ENCODE results near the gene IFFO2. TPM values are rescaled to one million over a fixed set of nuclear protein-coding genes. Genes with fewer than 3 reads are reported as not detected.
"Not testable (repeated sequence)": the region's sequence is repeated elsewhere in the genome, so short reads cannot be mapped to it uniquely, and the experiment has no call there.

The IFFO2 gene
- total RNA-seq, 2 experiments from 2014 or later: 21.6 to 21.8 TPM

GRCh38 chr1:18872071-18872611 lies 84.3 kb downstream of the IFFO2 start:
- H3K27ac Mint-ChIP-seq: no peak overlapping the region
- H3K36me3 Mint-ChIP-seq: no peaks in the 10 kb centered on the region
- ATAC-seq (ENCODE audit: low read depth) (no peak), DNase-seq (no peak)
- H3K27me3 Mint-ChIP-seq: no peaks in the 10 kb centered on the region
- H3K4me3 Mint-ChIP-seq: no peak overlapping the region
- no peaks in the 10 kb centered on the region for H3K9me3 Mint-ChIP-seq
- no peaks in the 10 kb centered on the region for H3K4me1 Mint-ChIP-seq
- POLR2A ChIA-PET: no interaction called here

DNA sequence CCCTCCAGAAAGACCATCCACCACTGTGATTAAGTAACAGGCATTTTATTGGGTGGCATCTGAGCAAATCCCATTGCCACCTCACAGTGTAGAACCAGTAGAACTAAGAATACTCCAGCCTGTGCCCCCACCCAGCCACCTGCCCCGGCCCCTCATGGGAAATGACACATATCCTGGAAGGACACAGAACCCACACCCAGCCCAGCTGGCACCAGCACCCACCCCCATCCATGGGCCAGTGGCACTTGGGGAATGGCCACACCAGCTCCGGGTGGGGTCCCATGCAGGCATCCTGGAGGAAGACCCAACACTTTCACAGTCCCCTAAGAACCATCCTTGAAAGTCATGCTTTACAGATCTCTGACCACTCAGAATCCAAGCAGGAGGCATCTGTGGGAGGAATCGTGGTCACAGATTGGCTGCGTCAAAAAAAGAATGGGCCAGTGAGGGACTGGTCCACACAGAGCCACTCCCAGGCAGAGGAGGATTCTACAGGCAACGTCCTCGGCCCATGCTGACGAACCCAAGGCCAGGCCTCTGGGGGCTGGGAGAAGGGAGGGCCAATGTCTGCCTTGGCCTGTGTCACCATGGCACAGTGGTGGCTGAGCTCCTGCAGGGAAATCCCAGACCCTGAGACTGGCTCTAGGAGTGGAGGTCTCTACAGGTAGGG lies 84.9 kb downstream of the IFFO2 start:
- POLR2A ChIA-PET: no interaction called here
- no peak overlapping the region for H3K27ac Mint-ChIP-seq
- no peaks in the 10 kb centered on the region for H3K4me1 Mint-ChIP-seq
- no peaks in the 10 kb centered on the region for H3K27me3 Mint-ChIP-seq
- no peaks in the 10 kb centered on the region for H3K36me3 Mint-ChIP-seq
- no peaks in the 10 kb centered on the region for H3K9me3 Mint-ChIP-seq
- ATAC-seq (ENCODE audit: low read depth) (no peak), DNase-seq (no peak)
- H3K4me3 Mint-ChIP-seq: no peak overlapping the region

- Mint-ChIP-seq H3K36me3 (no peaks in the 10 kb centered on the region), H3K27ac (no peak overlapping the region), H3K4me1 (no peaks in the 10 kb centered on the region), H3K4me3 (no peak overlapping the region), H3K9me3 (no peaks in the 10 kb centered on the region), H3K27me3 (no peaks in the 10 kb centered on the region)
- DNase-seq (no peak), ATAC-seq (ENCODE audit: low read depth) (no peak)
- POLR2A ChIA-PET: no interaction called here
Measured at GRCh38 chr1:18870957-18871356, 85.5 kb downstream of the IFFO2 start.

GRCh38 chr1:18870595-18870865 lies 85.9 kb downstream of the IFFO2 start:
- H3K9me3 Mint-ChIP-seq; H3K27me3 Mint-ChIP-seq; POLR2A ChIA-PET; H3K27ac Mint-ChIP-seq; DNase-seq; H3K4me3 Mint-ChIP-seq; H3K36me3 Mint-ChIP-seq; ATAC-seq (ENCODE audit: low read depth); H3K4me1 Mint-ChIP-seq: not testable (repeated sequence)

DNA sequence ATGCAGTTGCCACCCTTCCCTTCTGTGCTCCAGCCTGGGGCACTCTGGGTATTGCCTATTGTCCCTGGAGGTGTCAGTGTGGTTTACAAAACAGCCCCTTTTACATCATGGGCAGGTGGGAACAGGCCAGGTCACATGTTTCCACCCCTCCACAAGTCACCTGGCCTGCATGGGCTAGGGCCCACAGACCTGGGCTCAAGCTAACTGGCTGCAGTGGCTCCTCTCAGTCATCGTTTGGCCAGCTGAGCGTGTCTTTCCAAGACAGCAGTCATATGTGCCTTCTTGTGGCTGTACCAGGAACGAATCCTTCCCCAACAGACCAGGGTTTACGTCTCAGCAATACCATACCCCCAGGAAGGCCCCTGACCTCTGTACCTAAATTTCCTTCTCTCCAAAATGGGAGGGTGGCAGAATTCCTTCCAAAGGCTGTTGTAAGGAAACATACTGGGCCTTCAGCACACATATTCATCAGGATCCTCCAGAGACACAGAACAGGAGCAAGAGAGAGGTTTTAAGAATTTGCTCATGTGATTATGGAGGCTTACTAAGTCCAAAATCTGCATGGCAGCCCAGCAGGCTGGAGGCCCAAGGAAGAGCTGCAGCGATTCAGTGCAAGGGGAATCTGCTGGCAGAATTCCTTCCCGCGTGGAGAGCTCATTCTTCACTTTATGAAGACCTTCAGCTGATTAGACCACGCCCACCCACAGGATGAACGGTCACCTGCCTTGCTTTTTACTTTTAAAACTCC lies 86.5 kb downstream of the IFFO2 start:
- Mint-ChIP-seq H3K9me3 (no peaks in the 10 kb centered on the region), H3K4me3 (no peak overlapping the region), H3K4me1 (no peaks in the 10 kb centered on the region), H3K27ac (no peak overlapping the region), H3K27me3 (peaks cover 2% of the 10 kb centered on the region), H3K36me3 (no peaks in the 10 kb centered on the region)
- DNase-seq: no peak
- POLR2A ChIA-PET: no interaction called here
- no peak for ATAC-seq (ENCODE audit: low read depth)

DNA sequence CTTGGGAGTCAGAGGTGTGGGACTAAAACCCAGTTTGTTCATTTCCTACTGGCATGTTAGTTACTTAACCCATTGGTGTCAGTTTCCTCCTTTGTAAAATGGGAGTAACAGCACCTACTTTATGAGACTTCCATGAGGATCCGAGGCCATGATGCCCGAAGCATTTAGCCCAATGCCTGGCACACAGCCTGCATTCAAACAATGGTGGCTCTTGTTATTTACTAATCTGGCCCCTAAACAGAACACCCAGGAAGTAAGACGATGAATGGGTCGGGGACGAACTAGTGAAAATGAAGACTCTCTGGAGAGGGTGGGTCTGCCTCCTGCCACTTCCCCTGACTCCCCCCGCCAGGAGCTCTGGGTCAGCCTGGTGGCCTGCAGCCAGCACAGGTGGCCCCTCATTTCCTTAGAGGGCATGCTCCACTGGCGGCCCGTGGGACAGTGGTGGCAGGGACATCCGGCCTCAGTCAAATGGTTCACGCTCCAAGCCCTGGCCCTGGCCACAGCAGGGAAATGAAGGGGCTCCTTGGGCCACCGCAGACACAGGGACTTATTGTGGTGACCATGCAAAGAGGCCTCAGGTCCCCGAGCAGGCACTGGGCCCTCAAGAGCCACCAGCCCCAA lies 87.6 kb downstream of the IFFO2 start:
- POLR2A ChIA-PET: no interaction called here
- DNase-seq (no peak), ATAC-seq (ENCODE audit: low read depth) (no peak)
- Mint-ChIP-seq H3K9me3 (no peaks in the 10 kb centered on the region), H3K27me3 (peaks cover 2% of the 10 kb centered on the region), H3K4me3 (no peak overlapping the region), H3K4me1 (no peaks in the 10 kb centered on the region), H3K36me3 (no peaks in the 10 kb centered on the region), H3K27ac (no peak overlapping the region)

- POLR2A ChIA-PET: no interaction called here
- Mint-ChIP-seq H3K27me3 (peaks cover 2% of the 10 kb centered on the region), H3K27ac (no peak overlapping the region), H3K9me3 (no peaks in the 10 kb centered on the region), H3K4me1 (no peaks in the 10 kb centered on the region), H3K4me3 (no peak overlapping the region), H3K36me3 (no peaks in the 10 kb centered on the region)
- no peak for ATAC-seq (ENCODE audit: low read depth)
- no peak for DNase-seq
Measured at GRCh38 chr1:18868354-18868753, 88.1 kb downstream of the IFFO2 start.

- POLR2A ChIA-PET: no interaction called here
- no peaks in the 10 kb centered on the region for H3K36me3 Mint-ChIP-seq
- no peak overlapping the region for H3K4me3 Mint-ChIP-seq
- ATAC-seq (ENCODE audit: low read depth) (no peak), DNase-seq (no peak)
- H3K27ac Mint-ChIP-seq: no peak overlapping the region
- no peaks in the 10 kb centered on the region for H3K9me3 Mint-ChIP-seq
- no peaks in the 10 kb centered on the region for H3K4me1 Mint-ChIP-seq
- H3K27me3 Mint-ChIP-seq: peaks cover 2% of the 10 kb centered on the region
Measured at GRCh38 chr1:18866846-18867245, 89.6 kb downstream of the IFFO2 start.

GRCh38 chr1:18866314-18866713 lies 90.2 kb downstream of the IFFO2 start:
- POLR2A ChIA-PET: no interaction called here
- Mint-ChIP-seq H3K27me3 (peaks cover 3% of the 10 kb centered on the region), H3K9me3 (no peaks in the 10 kb centered on the region), H3K27ac (no peak overlapping the region), H3K36me3 (no peaks in the 10 kb centered on the region), H3K4me3 (no peak overlapping the region), H3K4me1 (no peaks in the 10 kb centered on the region)
- no peak for ATAC-seq (ENCODE audit: low read depth)
- no peak for DNase-seq

GRCh38 chr1:18865176-18865575 lies 91.3 kb downstream of the IFFO2 start:
- Mint-ChIP-seq H3K36me3 (no peaks in the 10 kb centered on the region), H3K27me3 (peaks cover 3% of the 10 kb centered on the region), H3K4me1 (no peaks in the 10 kb centered on the region), H3K4me3 (no peak overlapping the region), H3K27ac (no peak overlapping the region), H3K9me3 (no peaks in the 10 kb centered on the region)
- ATAC-seq (ENCODE audit: low read depth): no peak
- DNase-seq: no peak
- POLR2A ChIA-PET: no interaction called here

DNA sequence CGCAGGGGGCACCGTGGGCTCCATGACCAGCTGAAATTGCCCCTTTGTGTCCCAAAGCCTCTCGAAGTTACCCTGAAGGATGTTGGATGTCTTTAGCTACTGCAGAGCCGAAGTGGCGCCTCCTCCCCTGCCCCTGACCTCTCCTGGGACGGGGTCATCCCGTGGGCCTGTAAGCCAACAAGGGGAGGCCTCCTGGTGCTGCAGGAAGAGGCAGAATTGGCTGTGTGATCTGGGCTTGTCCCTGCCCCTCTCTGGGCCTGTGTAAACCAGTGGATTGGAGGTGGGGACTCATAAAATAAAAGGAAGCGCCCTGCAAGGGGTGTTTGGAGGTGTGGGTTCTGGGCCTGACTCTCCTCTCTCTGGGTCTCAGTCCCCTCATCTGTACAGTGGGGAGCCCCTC lies 94.9 kb downstream of the IFFO2 start:
- H3K27me3 Mint-ChIP-seq: peaks cover 3% of the 10 kb centered on the region
- DNase-seq: no peak
- no peaks in the 10 kb centered on the region for H3K36me3 Mint-ChIP-seq
- H3K4me1 Mint-ChIP-seq: no peaks in the 10 kb centered on the region
- no peaks in the 10 kb centered on the region for H3K9me3 Mint-ChIP-seq
- no peak for ATAC-seq (ENCODE audit: low read depth)
- no peak overlapping the region for H3K27ac Mint-ChIP-seq
- POLR2A ChIA-PET: no interaction called here
- H3K4me3 Mint-ChIP-seq: no peak overlapping the region

DNA sequence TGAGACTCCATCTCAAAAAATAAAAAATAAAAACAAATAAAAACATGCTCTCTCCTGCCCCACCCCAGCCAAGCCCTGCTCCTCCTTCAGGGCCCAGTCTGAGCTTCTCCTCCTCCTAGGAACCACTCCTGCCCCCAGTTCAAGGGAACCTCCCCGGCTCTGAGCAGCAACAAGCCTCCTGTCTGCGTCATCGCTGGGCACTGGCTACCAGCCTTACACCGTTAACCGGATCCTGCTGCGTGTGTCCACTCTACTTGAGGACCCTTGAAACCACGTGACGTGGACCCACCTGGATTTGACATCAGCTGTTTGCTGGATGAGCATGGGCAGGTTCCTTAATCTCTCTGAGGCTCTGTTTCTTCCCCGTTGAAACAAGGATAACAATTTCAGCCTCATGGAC lies 95.4 kb downstream of the IFFO2 start:
- ATAC-seq (ENCODE audit: low read depth) (no peak), DNase-seq (no peak)
- Mint-ChIP-seq H3K4me1 (no peaks in the 10 kb centered on the region), H3K27ac (no peak overlapping the region), H3K36me3 (no peaks in the 10 kb centered on the region), H3K9me3 (no peaks in the 10 kb centered on the region), H3K27me3 (peaks cover 3% of the 10 kb centered on the region), H3K4me3 (no peak overlapping the region)
- POLR2A ChIA-PET: no interaction called here

GRCh38 chr1:18859560-18859959 lies 96.9 kb downstream of the IFFO2 start, which contains the start of gene TAS1R2:
TSS of gene TAS1R2 (minus strand) at chr1:18859660. CDS start at chr1:18859660, 0 bp downstream.
- H3K4me1 Mint-ChIP-seq: no peaks in the 10 kb centered on the region
- H3K27ac Mint-ChIP-seq: no peak within 1 kb of the TSS
- no peak for DNase-seq
- POLR2A ChIA-PET: no interaction called here
- ATAC-seq (ENCODE audit: low read depth): no peak
- no peaks in the 10 kb centered on the region for H3K9me3 Mint-ChIP-seq
- no peak within 1 kb of the TSS for H3K4me3 Mint-ChIP-seq
- H3K36me3 Mint-ChIP-seq: no peaks in the 10 kb centered on the region
- peaks cover 1% of the 10 kb centered on the region for H3K27me3 Mint-ChIP-seq

DNA sequence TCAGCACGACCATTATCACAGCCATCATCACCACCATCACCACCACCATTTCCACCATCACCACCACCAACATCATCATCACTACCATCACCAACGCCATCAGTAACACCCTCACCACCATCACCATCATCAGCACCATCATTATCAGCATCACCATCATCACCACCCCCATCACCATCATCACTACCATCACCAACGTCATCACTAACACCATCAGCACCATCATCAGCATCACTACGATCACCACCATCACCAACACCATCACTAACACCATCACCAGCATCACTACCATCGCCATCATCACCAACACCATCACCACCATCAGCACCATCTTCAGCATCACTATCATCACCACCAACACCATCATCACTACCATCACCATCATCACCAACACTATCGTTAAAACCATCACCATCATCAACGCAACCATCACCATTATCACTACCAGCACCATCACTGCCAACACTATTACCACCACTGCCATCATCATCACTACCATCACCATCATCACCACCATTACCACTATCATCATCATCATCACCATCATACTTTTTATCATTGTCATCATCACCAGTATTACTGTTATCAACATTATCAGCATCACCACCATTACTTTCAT lies 98.3 kb downstream of the IFFO2 start:
- Mint-ChIP-seq H3K36me3 (no peaks in the 10 kb centered on the region), H3K27ac (no peak overlapping the region), H3K4me3 (no peak overlapping the region), H3K4me1 (no peaks in the 10 kb centered on the region), H3K27me3 (peaks cover 1% of the 10 kb centered on the region), H3K9me3 (no peaks in the 10 kb centered on the region)
- no peak for DNase-seq
- POLR2A ChIA-PET: no interaction called here
- ATAC-seq (ENCODE audit: low read depth): no peak

All from activated naive CD8-positive, alpha-beta T cell treated with anti-CD3 and anti-CD28 coated beads, Interleukin-2, amount 10 ng/mL, durations not matched to agents 7 days and 5 days (primary cell).